Measurements from ENCODE around the gene CXCL16.
A peak's percentile ranks its signal among the peaks of the same experiment; 100 is the strongest.
"Not testable (repeated sequence)": the region's sequence is repeated elsewhere in the genome, so short reads cannot be mapped to it uniquely, and the experiment has no call there.

The CXCL16 gene

GRCh38 chr17:4690745-4691144 is 49.0 kb downstream of the CXCL16 start:
- DNase-seq, result no peak

GRCh38 chr17:4689872-4690271 is 49.9 kb downstream of the CXCL16 start:
- not testable (repeated sequence) for DNase-seq

- peak; percentile 60 for DNase-seq
Measured at GRCh38 chr17:4683739-4684138, 56.0 kb downstream of the CXCL16 start.
